Muscle of arm (tissue), 14 donors: ENCODE measurements around the gene TSPAN12. TPM values are rescaled to one million over a fixed set of nuclear protein-coding genes. Genes with fewer than 3 reads are reported as not detected.
"Not testable (repeated sequence)": the region's sequence is repeated elsewhere in the genome, so short reads cannot be mapped to it uniquely, and the experiment has no call there.

Experiments used
- DNase-seq: peaks from one replicate; pipeline ENCODE4 v3.0.0-alpha.2; 2013
- long read RNA-seq, 11 donors: transcript quantifications; one replicate each; lab custom pipeline, GENCODE V29; 2026
- polyA plus RNA-seq, 12 donors: library from polyadenylated mRNA; unstranded; fragments of 120-200 nt; gene quantifications; one replicate each; pipeline ENCODE4 v1.2.1, GENCODE V29; 2013; ENCODE audit not compliant: insufficient read length in 12 of 12

Gene TSPAN12, protein sequence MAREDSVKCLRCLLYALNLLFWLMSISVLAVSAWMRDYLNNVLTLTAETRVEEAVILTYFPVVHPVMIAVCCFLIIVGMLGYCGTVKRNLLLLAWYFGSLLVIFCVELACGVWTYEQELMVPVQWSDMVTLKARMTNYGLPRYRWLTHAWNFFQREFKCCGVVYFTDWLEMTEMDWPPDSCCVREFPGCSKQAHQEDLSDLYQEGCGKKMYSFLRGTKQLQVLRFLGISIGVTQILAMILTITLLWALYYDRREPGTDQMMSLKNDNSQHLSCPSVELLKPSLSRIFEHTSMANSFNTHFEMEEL
- 10 to 100 TPM in 11 of 12 donors, not detected in 1; 36.1 to 98.9 (median 78.7) TPM for polyA plus RNA-seq
- long read RNA-seq, donor 1, transcript TSPAN12-201 (8 exons, 2,798 nt), result major isoform, 11 of 28 reads
- long read RNA-seq, donor 1, partial matches to known transcripts, result 0 of 28 reads
- long read RNA-seq, donor 1, other reads (novel, unspliced or antisense), result 15 of 28 reads
- long read RNA-seq, donor 2, transcript TSPAN12-201 (8 exons, 2,798 nt), result major isoform, 25 of 30 reads
- long read RNA-seq, donor 2, partial matches to known transcripts, result 5 of 30 reads
- long read RNA-seq, donor 2, other reads (novel, unspliced or antisense), result 0 of 30 reads
- long read RNA-seq, donor 3, transcript TSPAN12-201 (8 exons, 2,798 nt), result major isoform, 11 of 11 reads
- long read RNA-seq, donor 3, partial matches to known transcripts, result 0 of 11 reads
- long read RNA-seq, donor 3, other reads (novel, unspliced or antisense), result 0 of 11 reads
- long read RNA-seq, donor 4, transcript TSPAN12-201 (8 exons, 2,798 nt), result major isoform, 9 of 9 reads
- long read RNA-seq, donor 4, partial matches to known transcripts, result 0 of 9 reads
- long read RNA-seq, donor 4, other reads (novel, unspliced or antisense), result 0 of 9 reads
- long read RNA-seq, donor 5, transcript TSPAN12-201 (8 exons, 2,798 nt), result major isoform, 62 of 83 reads
- long read RNA-seq, donor 5, partial matches to known transcripts, result 5 of 83 reads
- long read RNA-seq, donor 5, other reads (novel, unspliced or antisense), result 13 of 83 reads
- long read RNA-seq, donor 6, transcript TSPAN12-201 (8 exons, 2,798 nt), result major isoform, 12 of 12 reads
- long read RNA-seq, donor 6, partial matches to known transcripts, result 0 of 12 reads
- long read RNA-seq, donor 6, other reads (novel, unspliced or antisense), result 0 of 12 reads
- long read RNA-seq, donor 7, transcript TSPAN12-201 (8 exons, 2,798 nt), result major isoform, 11 of 12 reads
- long read RNA-seq, donor 7, partial matches to known transcripts, result 0 of 12 reads
- long read RNA-seq, donor 7, other reads (novel, unspliced or antisense), result 0 of 12 reads
- long read RNA-seq, donor 8, transcript TSPAN12-201 (8 exons, 2,798 nt), result major isoform, 43 of 56 reads
- long read RNA-seq, donor 8, partial matches to known transcripts, result 7 of 56 reads
- long read RNA-seq, donor 8, other reads (novel, unspliced or antisense), result 6 of 56 reads
- long read RNA-seq, donor 9, transcript TSPAN12-201 (8 exons, 2,798 nt), result major isoform, 15 of 15 reads
- long read RNA-seq, donor 9, partial matches to known transcripts, result 0 of 15 reads
- long read RNA-seq, donor 9, other reads (novel, unspliced or antisense), result 0 of 15 reads
- long read RNA-seq, donor 10, transcript TSPAN12-201 (8 exons, 2,798 nt), result major isoform, 32 of 38 reads
- long read RNA-seq, donor 10, partial matches to known transcripts, result 6 of 38 reads
- long read RNA-seq, donor 10, other reads (novel, unspliced or antisense), result 0 of 38 reads
- long read RNA-seq, donor 11, transcript TSPAN12-201 (8 exons, 2,798 nt), result major isoform, 22 of 23 reads
- long read RNA-seq, donor 11, partial matches to known transcripts, result 0 of 23 reads
- long read RNA-seq, donor 11, other reads (novel, unspliced or antisense), result 0 of 23 reads

DNA sequence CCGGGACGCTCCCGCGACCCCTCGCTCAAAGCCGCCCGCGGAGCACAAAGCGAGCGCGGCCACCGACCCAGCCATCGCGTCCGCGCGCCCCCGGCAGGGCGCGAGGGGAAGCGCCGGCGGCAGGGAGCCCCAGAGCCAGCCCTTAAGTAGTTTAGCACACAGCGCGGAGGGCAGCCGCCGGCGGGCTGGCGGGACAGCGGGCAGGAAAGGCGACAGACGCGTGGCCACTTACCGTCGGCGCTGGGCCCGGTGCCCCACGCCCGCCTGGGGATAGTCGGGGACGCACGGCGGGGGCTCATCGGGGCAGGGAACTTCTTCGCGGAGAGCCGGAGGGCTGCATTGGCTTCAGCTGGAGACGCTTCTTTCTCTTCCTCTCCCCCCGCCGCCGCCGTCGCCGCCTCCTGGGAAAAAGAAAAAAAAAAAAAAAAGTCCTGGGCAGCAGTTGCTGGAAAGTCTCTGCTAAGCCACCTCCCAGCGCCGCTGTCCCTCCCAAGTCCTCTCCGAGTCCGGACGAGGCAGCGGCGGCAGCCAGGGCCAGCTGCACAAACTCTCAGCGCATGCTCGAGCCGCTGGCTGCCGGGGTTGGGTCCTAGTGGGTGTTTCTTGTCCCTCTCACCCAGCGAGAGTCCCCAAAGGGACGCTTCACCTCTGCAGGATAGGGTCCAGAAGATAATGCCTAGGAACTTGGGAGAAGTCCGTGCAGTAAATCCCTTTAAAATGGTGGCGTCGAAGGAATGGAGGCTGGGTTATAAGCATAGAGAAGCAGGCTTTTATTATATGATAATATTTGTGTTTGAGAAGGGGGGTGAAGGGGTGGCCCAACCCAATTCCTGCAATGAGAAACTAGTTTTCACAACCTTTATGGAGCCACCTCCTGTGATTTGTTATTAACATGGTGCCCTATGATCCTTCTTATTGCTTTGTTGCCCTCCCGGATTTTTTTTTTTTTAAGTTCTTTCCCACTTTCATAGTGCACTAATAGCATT is at the start of gene TSPAN12:
TSPAN12 (minus strand) TSS at position 557 of the 986 bp plus-strand sequence. CDS start 1,381 bp downstream, outside the sequence.
- DNase-seq, result peak; percentile 83

DNA sequence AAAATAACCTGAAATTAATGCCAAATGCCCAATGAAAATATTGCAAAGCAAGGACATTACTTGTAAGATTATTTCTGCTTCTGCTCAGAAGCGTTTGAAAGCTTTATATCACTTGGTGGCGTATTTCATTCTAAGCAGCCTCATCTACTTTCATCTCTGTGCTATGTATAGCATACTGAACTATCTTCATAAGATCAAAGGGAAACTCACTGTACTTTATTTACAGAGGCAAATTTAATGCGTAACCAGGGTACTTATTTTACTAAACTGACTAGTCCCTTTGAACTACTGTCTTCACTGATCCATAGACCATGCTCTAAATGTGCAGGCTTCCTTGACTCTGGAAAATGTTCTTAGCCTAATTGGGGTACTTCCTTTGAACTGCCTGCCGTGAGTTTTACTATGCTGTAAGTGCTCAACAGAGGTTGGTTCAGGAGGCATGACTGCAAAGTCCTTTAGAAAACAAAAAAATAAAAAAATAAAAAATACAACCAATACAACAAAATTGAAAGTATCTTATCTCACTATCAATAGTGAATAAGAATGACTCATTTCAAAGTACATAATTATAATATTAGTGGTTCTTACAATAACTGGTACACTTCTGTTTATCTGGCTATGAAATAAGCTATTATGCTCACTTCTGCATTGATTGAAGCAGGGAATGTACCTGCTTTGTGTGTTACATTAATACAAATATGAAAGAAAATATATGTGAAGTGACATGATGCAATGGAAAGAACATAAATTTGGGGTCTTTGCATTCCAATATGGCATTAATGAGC is 41.0 kb upstream of the TSPAN12 start:
- no peak for DNase-seq

DNA sequence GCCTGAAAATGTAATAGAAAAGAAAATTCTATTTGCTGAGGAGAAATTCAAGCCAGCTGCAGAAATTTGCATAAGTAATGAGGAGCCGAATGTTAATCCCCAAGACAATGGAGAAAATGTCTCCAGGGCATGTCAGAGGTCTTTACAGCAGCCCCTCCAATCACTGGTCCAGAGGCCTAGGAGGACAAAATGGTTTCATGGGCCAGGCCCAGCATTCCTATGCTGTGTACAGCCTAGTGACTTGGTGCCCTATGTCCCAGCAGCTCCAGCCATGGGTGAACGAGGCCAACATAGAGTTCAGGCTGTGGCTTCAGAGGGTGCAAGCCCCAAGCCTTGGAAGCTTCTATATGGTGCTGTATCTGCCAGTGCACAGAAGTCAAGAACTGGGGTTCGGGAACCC is 37.3 kb upstream of the TSPAN12 start:
- not testable (repeated sequence) for DNase-seq

DNA sequence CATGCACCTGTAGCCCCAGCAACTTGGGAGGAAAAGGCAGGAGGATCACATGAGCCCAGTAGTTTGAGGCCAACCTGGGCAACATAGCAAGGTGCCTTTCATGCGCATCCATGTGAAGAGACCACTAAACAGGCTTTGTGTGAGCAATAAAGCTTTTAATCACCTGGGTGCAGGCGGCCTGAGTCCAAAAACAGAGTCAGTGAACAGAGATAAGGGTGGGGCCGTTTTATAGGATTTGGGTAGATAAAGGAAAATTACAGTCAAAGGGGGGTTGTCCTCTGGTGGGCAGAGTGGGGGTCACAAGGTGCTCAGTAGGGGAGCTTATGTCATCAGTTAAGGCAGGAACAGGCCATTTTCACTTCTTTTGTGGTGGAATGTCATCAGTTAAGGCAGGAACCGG is 27.7 kb upstream of the TSPAN12 start:
- DNase-seq, result not testable (repeated sequence)

DNA sequence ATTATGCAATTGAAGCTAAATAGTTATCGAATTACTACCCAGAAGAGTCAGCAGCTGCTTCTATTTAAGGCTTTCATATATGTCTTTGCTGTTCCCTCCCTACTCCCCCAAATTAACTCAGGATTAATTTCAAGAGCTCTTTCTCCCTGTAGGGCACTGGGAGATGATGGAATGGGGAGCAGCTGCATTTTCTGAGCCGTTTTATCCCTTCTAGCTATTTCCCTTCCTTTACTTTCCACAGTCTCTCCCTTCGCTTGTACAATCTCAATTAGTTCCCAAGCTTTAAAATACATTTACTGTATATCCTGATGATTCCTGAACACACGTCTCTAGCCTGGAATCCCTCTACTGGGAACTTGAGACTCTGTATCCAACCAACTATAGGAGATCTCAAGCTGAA is 19.8 kb upstream of the TSPAN12 start:
- no peak for DNase-seq

DNA sequence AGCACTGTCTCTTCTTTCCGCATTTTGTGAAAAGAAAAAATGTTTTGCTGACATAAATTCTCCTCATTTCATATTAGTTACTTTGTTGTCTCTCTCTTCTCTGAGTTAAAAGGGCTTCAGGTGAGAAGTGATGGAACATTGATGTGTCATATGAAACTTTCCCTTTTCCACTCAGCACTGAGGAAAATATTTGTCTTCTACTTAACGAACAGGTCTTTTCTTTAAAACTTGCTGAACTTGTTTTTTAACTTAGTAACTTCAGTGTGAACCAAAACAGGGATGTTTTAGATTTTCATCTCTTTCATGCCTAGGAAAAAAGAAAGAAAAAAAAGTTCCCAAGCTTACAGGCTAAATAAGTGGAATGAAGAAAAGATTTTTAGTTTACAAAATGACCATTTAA is 19.0 kb upstream of the TSPAN12 start:
- DNase-seq, result no peak

DNA sequence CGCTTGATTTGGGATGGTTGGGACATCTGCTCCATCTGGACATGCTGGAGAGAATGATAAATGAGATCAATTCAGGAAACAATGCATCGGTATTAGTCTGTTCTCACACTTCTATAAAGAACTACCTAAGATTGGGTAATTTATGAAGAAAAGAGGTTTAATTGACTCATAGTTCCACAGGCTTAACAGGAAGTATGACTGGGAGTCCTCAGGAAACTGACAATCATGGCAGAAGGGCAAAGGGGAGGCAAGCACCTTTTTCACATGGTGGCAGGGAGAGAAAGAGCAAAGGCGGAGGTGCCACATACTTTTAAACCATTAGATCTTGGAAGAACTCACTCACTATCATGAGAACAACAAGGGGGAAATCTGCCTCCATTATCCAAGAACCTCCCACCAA is 16.8 kb upstream of the TSPAN12 start:
- DNase-seq, result no peak

DNA sequence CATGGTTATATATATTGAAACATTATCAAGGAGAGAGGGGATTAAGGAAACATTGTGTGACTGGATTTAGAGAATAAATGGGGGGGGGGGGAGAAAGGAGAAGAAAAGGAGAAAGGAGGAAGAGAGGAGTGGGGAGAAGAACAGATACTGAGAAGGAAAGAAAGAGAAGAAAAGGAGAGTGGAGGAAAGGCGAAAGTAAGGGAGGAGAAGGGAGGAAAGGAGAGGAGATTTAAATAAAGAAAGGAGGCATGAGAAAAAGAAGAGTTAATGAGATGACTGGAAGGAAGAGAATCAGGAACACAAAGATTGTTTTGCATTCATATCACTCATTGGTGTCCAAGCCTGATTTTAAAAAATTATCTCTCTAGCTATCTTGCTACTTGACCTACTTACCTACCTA is 16.1 kb upstream of the TSPAN12 start:
- DNase-seq, result no peak

DNA sequence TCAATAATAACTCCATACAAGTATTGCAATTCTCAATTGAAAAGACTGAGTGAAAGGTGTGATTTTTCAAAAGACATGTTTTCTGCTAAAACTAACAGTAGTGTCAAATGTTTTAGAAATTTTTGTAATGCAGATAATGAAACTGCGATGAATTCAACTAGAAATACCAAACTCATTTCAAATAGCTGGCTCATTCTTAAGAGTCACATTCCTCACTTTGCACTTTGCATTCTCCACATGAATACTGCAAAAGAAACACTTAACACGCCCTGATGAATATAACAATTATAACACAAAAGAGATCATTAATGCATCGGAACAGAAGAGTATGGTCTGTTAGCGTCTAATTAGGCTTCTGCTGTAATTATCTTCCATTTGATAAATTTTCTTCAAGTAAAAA is 15.5 kb upstream of the TSPAN12 start:
- DNase-seq, result no peak

DNA sequence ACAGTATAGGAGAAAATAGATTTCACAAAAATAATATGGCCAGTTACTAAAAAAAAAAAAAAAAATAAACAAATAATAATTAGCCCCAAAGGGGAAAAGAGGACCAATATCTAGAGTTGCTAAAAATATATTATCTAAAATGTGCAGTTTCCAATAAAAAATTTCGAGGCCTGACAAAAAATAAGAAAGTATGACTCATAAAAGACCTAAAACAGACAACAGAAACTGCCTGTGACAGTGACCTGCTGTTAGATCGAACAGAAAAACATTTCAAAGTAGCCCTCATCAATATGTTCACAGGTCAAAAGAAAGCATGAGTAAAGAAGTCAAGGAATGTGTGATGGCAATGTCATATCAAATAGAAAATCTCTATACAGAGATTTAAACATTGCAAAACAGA is 11.8 kb upstream of the TSPAN12 start:
- DNase-seq, result no peak

DNA sequence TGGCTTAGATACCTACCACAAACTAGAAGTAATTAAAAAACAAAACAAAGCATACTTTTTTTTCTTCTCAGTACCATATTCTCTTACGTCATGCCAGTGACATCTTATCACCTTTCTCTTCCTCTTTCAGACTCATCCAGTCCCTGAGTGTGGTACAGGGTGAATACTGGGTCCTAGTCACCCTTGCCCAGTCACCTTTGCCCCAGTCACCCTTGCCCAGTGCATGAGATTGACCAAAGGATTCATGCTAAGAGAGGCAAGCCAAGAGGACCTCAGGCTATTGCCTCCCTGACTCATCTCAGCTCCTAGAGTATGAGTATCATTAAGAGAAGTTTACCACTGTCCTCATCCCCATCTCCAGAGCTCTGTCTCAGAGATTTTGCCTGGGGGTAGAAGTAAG is 10.0 kb upstream of the TSPAN12 start:
- DNase-seq, result no peak

DNA sequence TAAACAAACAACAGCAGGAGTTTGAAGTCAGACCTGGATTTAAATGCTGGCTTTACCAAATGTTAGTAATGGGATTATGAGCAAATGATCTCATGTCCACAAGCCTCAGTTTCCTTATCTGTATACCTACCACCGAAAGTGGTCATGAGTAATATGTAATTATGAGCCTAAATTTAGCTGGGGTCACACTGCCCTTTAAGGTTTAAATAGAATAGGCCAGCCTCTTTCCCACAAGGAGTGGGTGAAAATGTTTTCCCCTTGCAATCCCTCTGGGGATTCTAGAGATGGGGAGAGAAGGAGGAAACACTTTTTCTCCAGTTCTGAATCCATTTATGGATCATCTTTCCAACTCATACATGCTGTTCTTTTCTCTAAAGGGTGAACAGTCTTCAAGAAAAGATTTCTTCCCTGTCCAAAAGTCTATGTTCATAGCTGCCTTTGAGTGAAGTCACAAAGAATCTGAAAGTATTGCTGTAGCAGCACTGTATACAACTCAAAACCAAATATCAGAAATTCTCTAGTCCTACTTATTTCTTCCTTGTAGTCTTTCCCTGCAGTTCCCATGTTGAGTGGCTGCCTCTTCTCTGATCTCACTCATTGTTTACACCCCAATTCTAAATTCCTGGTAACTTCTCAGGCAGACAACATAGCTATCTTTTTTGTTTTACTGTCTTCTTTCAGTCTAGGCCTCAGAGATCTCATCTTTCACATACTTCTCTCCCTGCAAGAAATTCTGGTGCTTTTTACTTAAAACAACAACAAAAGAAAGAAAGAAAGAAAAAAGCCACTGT is 7.4 kb upstream of the TSPAN12 start:
- no peak for DNase-seq

DNA sequence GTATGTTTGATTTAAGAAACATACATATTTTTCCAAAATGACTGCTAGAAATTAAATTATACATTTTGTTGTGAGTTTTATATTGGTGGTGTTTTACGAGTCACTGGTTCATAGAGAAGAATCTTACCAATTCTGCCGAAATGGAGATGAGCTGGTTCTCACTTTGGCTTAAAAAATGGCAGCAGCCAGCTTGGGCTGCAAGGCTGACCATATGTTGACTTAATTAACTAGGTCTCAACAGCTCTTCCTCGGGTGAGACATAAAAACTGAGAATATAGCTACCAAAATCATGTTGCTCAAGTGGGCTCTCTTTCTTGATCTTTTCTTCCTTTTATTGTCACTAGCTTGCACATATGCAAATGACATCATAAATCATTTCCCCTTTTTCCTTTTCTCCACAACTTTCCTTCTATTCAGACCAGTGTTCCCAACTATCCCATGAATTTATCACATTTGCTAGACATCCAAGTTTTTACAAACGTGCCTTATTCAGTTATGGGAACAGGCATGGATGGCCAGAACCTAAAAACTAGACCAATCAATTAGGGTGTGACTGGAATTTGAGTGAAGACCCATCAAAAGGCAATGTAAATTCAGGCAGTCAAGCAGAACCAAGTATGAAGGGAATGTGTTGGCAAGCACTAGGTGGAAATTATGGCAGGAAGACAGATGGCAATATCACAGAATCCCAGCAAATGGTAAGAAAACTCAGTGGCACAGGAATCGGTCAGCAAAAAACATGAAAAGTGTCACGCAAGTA is 6.4 kb upstream of the TSPAN12 start:
- no peak for DNase-seq

DNA sequence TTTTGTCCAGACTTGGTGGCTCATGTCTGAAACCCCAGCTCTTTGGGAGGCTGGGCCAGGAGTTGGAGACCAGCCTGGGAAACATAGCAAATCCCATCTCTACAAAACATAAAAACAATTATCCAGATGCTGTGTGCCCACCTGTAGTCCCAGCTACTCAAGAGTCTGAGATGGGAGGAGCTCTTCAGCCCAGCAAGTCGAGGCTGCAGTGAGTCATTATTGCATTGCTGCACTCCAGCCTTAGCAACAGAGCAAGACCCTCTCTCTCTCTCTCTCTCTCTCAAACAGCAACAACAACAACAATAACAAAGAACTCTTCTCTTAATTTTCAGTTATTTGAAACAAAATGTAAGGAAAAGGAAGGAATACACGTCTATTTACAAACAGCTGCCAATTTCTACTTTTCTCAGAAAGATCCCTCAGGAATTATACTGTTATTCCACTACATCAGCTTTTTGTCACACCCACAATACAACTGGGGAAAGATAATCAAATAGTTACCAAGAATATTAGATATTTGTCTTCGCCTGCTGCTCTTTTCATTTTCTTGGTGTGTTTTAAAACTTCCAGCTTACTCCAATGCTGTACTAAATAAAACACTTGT is 5.1 kb upstream of the TSPAN12 start:
- DNase-seq, result peak; percentile 34

DNA sequence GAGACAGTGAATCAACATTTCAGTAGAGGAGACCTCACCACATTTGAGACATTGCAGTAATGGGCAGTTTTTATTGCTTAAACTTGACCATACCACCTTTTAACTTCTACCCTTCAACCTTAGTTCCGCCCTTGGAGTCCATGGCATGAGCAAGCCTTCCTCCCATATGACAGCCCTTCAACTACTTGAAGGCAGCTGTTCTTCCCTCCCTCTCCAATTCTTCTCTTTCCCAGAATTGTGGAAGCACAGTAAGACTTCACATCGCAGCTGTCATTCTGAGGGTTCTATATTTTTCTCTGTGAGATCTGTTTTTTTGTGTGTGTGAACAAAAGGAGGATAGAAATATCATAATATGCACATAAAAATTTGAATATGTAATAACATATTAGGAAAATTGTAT is 2.2 kb upstream of the TSPAN12 start:
- DNase-seq, result no peak

DNA sequence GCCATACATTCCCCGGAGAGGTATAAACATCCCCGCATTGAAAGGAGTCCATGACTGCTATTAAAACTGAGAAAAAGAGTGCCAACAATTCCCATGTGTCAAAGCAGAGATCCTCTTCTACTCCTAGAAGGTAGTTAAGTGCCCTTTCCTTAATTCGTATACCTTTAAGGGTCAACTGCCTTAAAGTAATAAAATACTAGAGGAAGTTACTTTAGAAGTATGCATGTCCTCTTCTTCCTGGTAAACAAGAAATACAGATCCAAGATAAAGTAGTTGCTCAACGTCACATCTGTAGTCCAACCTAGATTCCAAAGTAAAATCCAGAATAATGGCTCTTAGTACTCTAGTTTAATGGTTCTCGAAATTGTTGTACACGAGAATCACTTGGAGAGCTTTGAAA is 1.5 kb upstream of the TSPAN12 start:
- DNase-seq, result no peak
